ENCODE data around the gene MED27.
"Not testable (repeated sequence)": the region's sequence is repeated elsewhere in the genome, so short reads cannot be mapped to it uniquely, and the experiment has no call there.

The MED27 gene

GRCh38 chr9:132061526-132061925, 18.1 kb downstream of the MED27 start:
- TF ChIP-seq CTCF (IDR thresholded peaks at IDR 0.05; ENCODE audit: insufficient read depth, low read length, missing control alignments) = no peak
- no peak overlapping the region for H3K4me3 ChIP-seq (ENCODE audit: low read depth, low read length)
- CTCF ChIA-PET = interaction anchor here (1.7 kb wide), 1 partner anchor 20 kb away, joined by 4 read pairs; no protein-coding TSS in a partner anchor
- POLR2A ChIA-PET = no interaction called here
- no peak for DNase-seq (ENCODE audit: low read depth, low spot score)

DNA sequence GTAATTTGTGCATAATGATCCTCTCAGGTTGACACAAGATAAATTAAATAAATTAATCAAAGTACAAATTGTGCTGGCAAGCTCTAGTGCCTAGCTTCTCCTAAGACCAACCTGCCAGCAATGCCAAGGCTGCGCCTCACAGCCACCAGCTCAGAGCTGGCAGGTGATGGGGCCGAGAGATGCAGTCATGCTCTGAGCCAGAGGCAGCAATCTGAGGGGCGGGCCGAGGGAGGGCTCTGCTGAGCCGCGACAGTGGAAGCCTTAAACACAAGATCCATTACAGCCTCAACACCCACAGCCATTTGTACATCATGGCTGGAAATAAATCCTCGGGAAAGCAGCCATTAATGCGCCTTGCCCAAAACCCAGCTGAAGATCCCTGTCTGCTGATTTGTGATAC, 20.3 kb downstream of the MED27 start:
- POLR2A ChIA-PET = interaction anchor here (0.6 kb wide), 1 partner anchor 61 kb away, joined by 3 read pairs; no protein-coding TSS in a partner anchor
- no peak for TF ChIP-seq CTCF (IDR thresholded peaks at IDR 0.05; ENCODE audit: insufficient read depth, low read length, missing control alignments)
- CTCF ChIA-PET = interaction anchor here (1.3 to 1.5 kb wide), 3 partner anchors 10 to 297 kb away, joined by 3 read pairs; no protein-coding TSS in a partner anchor
- H3K4me3 ChIP-seq (ENCODE audit: low read depth, low read length) = no peak overlapping the region
- no peak for DNase-seq (ENCODE audit: low read depth, low spot score)

DNA sequence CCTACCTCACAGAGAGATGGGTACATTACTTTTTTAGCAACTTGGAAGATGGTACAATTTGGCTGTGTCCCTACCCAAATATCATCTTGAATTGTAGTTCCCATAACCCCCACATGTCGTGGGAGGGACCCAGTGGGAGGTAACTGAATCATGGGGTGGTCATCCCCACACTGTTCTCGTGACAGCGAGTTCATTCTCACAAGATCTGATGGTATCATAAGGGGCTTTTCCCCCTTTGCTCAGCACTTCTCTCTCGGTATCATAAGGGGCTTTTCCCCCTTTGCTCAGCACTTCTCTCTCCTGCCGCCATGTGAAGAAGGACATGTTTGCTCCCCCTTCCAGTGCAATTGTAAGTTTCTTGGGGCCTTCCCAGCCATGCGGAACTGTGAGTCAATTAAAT, 21.4 kb downstream of the MED27 start:
- H3K4me3 ChIP-seq (ENCODE audit: low read depth, low read length); POLR2A ChIA-PET; DNase-seq (ENCODE audit: low read depth, low spot score): not testable (repeated sequence)
- CTCF ChIA-PET = interaction anchor here (1.5 kb wide), 1 partner anchor 12 kb away, joined by 3 read pairs; no protein-coding TSS in a partner anchor

GRCh38 chr9:132056717-132057560, 22.7 kb downstream of the MED27 start:
- ChIA-PET POLR2A (no interaction called here), CTCF (no interaction called here)
- no peak for DNase-seq (ENCODE audit: low read depth, low spot score)

GRCh38 chr9:132055756-132056155, 23.9 kb downstream of the MED27 start:
- ChIA-PET CTCF (no interaction called here), POLR2A (no interaction called here)
- TF ChIP-seq CTCF (IDR thresholded peaks at IDR 0.05; ENCODE audit: insufficient read depth, low read length, missing control alignments) = no peak
- no peak overlapping the region for H3K4me3 ChIP-seq (ENCODE audit: low read depth, low read length)
- DNase-seq (ENCODE audit: low read depth, low spot score) = no peak

More at GRCh38 chr9:132056717-132057560, 22.7 kb downstream of the MED27 start:
- no peak overlapping the region for H3K4me3 ChIP-seq (ENCODE audit: low read depth, low read length)
- no peak for TF ChIP-seq CTCF (IDR thresholded peaks at IDR 0.05; ENCODE audit: insufficient read depth, low read length, missing control alignments)

DNA sequence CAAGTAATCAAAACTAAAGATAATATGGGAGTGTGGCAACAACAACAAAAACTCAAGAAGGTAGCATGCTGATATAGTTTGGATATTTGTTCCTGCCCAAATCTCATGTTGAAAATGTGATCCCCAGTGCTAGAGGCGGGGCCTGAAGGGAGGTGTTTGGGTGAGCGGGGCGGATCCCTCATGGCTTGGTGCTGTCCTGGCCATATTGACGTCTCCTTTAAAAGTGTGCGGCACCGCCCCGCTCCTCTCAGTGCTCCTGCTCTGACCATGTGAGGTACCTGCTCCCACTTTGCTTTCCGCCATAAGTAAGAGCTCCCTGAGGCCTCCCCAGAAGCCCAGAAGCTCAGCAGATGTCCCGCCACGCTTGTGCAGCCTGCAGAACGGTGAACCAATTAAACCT, 25.6 kb downstream of the MED27 start:
- POLR2A ChIA-PET = no interaction called here
- DNase-seq (ENCODE audit: low read depth, low spot score) = no peak
- no peak overlapping the region for H3K4me3 ChIP-seq (ENCODE audit: low read depth, low read length)
- no peak for TF ChIP-seq CTCF (IDR thresholded peaks at IDR 0.05; ENCODE audit: insufficient read depth, low read length, missing control alignments)
- CTCF ChIA-PET = no interaction called here

All from AG04449 (cell line).